Fibroblast of the conjunctiva (primary cell): ENCODE measurements around the gene SAXO2.
"Not testable (repeated sequence)": the region's sequence is repeated elsewhere in the genome, so short reads cannot be mapped to it uniquely, and the experiment has no call there.

Experiments
- DNase-seq: peaks from one replicate; pipeline ENCODE4 v3.0.0-alpha.2; 2010; ENCODE audit warnings: low read depth

SAXO2 gene

DNA sequence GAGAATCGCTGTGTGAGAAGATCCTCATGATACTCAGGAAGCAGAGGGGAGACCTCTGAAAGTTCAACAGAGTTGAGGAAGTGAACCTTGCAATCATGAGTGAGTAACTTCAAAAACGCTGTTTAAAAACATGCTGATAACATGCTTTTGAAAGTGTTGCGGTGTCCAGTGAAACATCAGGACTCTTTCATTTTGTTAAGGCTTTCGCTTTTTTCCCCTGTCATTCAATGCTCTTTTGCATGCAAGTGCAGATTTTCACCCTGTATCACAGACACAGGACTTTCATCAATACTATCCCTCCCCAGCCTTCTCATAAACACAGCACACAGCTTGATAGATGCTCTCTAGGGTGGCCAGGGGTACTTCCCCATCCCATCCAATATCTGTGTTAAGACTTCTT lies 23.9 kb downstream of the SAXO2 start:
- not testable (repeated sequence) for DNase-seq

DNA sequence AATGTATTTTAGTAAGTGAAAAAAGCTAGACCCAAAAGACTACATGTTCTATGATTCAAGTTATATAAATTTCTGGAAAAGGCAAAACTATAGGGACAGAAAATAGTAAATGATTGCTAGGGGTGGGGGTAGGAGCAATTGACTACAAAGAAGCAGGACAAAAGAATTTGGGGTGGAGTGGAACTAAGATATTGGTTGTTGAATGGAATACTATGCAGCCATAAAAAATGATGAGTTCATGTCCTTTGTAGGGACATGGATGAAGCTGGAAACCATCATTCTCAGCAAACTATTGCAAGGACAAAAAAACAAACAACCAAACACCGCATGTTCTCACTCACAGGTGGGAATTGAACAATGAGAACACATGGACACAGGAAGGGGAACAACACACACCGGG lies 25.6 kb downstream of the SAXO2 start:
- not testable (repeated sequence) for DNase-seq

DNA sequence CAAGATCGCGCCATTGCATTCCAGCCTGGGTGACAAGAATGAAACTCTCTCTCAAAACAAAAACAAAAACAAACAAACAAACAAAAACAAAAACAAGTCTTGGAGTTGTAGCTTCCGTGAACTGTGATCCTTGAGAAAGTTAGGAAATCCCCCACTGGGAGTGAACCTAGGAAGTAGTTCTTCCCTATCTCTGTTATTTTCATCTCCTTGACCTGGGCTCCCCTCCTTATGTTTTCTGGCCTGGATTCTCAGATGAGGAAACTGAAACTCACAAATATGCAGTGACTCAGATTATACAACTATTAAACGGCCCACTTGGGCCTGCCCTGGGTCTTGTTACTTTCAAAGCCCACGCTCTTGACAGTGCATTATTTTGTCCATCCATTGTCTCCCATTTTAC lies 29.7 kb downstream of the SAXO2 start:
- no peak for DNase-seq

DNA sequence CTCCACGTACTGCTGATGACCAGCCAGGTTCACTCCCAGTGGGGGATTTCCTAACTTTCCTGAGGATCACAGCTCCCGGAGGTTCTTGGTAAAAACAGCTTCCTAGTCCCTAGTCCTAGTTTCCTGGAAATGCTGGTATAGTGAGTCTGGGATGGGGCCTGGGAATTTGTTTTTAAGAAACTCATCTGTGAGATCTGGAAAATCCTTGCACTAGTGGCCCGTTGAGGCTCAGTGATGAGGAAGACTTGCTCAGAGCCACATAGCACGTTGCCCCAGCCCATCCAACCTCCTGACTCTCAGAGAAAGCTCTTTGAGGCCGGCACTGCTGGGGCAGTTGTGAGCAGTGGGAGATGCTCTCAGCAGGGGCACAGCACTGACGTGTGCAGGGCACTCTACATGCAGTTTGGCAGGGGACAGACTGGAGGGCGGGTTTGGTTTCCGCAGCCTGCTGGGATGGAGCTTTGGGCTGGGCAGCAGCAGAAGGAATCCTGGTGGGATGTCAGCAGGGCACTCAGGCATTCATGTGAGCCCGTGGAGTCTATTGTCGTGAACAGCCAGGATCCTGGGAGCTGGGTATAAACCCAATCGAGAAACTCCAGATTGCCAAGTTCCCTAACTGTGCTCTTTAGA lies 31.6 kb downstream of the SAXO2 start:
- DNase-seq: no peak

DNA sequence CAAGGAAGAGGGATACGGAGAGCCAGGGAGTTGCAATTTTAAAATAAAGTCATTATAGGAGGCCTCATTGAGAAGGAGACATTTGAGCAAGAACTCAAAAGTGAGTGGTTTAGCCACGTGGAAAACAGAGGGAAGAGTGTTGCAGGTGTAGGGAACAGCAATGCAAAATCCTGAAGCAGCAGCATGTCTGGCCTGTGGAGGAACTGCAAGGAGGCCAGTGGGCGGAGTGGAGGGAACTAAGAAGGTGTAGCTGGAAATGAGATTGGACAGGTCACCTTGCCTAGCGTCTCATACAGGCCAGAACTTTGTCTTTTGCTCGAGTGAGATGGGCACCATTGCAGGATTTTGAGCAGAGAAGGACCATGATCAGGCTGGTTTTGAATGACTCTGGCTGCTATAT lies 34.9 kb downstream of the SAXO2 start:
- DNase-seq: no peak

DNA sequence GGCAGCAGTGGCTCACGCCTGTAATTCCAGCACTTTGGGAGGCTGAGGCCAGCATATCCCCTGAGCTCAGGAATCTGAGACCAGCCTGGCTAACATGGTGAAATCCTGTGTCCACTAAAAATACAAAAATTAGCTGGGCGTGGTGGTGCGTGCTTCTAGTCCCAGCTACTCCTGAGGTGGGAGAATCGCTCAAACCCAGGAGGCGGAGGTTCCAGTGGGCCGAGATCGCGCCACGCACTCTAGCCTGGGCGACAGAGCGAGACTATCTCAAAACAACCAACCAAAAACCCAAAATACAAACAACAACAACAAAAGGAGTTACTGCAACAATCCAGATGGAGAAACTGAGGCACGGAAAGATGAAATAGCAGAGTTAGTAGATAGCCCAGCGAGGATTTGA lies 35.4 kb downstream of the SAXO2 start:
- DNase-seq: no peak

DNA sequence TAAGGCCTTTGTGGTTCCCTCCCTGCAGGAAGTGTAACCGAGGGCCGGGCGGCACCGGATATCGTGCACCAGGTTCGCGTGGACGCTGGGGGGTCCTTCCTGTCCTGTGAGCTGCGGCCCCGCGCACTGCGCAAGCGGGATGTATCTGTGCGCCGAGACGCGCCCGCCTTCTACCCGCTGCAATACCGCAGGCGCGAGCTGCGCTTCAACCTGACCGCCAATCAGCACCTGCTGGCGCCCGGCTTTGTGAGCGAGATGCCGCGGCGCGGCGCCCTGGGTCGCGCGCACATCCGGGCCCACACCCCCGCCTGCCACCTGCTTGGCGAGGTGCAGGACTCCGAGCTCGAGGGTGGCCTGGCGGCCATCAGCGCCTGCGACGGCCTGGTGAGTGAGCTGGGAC lies 35.9 kb downstream of the SAXO2 start:
- DNase-seq: no peak

DNA sequence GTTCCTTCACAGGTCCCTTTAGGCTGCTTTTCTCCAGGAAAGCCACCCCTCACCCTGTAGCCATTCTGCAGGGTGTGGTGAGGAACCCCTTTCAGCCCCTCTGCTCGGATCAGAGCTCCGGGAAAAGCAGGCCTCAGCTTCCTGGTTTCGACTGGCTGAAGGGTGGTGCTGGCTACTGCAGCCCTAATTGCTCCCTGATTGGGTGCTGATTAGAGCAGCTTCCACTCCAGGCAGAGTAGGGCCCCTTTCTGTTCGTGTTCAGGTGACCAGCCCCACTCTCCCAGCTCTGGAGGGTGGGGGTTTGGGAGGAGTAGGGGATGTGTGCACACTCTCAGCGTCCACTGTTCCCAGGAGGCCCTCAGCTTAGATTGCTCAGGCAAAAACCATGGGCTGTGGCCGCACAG lies 36.9 kb downstream of the SAXO2 start:
- DNase-seq: not testable (repeated sequence)

DNA sequence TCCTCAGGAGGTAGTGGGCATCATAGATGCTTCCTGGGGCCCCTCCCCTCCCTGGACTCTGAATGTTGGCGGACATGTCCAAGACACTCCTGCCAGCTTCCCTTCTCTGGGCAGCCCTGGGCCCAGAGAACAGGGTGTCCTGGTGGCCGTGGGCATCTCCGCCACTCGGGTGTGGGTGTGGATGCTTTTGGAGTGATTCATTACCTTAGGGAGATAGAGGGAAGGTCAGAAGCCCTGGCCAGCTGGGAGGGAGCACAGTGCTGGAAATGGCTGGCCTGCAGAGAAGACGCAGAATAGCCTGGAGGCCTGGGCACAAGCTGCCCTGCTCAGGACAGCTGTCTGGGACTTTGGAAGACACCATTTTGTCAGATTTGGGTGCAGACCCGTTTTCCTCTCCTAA lies 37.7 kb downstream of the SAXO2 start:
- DNase-seq: not testable (repeated sequence)

DNA sequence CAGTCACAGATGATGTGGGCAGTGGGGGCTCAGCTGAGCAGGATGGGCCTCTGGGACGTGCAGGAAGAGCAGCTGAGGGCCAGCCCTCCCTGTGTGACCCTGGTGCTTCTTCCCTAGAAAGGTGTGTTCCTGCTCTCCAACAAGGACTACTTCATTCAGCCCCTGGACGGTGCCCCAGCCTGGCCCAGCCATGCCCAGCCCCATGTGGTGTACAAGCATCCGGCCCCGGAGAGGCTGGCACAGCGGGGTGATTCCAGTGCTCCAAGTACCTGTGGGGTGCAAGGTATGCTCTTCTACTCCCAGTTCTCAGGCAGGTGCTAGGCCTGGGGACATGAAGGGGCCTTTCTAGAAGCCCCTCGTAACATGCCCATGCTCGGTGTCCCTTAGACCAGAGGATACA lies 38.3 kb downstream of the SAXO2 start:
- DNase-seq: no peak

DNA sequence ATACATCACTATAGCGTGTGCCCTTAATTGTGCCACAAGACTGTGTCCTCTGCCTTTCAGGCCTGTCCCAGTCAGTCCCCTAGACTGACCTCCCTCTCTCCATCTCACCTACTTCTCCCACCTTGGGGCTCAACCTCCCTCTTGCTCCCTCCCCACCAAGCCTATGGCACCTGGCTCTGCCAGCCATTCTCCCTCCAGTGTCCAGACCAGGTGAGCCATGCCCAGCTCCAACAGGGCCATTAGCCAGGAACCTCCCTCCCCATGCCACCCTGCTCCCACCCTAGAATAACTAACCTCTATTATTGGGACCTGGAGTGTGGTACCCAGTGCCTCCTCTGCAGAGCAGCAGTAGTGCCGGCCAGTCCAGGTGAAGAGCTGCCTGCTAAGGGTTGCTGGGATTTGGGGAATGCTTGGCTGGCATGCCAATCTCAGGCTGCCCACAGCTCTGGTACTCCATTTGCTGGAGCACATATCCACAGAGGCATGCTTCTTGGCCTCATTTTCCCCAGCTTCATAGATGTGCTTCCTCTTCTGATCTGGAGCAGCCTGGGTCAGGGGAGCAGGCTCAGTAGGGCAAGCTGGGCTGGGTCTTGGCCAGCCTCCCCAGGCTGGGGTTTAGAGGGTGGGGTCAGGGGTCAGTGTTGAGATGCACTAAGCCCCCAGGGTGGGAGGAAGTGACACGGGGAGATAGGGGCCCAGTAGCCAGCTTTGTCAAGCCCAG lies 38.8 kb downstream of the SAXO2 start:
- no peak for DNase-seq

DNA sequence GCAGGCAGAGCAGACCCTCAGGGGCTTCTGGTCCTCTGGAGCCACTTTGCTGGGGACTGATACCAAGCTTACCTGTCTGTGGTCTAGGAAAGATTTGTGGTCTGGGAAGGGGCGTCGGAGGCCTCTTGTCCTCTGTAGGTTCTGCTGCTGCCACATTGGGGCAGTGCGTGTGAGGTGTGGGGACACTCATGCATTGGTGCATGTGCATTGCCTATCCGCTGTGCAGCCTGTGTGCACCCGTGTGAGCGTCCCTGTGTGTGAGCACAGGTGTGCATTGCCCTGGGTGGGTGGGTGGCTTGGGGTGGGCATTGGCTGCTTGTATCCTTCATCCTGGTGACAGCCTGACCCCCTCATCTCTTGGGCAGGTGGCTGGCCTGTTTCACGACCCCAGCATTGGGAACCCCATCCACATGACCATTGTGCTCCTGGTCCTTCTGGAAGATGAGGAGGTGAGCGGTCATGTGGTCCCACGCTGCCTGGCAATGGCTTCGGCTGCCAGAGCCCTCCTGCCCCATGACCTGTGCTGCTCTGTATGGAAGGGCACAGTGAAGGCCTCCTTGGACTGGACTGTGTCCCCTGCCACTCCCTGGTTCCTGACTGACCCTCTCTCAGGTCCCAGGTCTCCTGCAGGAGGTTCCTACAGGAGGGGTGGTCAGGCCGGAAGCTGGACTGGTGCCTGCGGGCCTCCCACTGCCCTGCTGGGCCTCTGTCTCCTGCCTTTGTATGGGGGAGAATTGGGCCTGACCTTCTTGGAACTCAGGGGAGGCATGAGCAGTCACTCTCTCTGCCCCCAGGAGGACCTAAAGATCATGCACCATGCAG lies 41.5 kb downstream of the SAXO2 start:
- DNase-seq: no peak

DNA sequence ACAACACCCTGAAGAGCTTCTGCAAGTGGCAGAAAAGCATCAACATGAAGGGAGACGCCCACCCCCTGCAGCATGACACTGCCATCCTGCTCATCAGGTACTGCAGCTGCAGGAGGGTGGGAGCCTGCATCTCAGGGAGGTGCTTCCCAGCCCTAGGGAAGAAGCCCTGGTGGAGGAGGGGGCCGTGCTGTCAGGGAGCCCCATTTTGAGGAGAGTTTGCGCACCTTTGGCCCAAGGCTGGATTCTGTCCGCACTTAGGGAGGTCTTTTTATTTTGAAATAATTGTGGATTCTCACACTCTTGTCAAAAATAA lies 42.1 kb downstream of the SAXO2 start:
- no peak for DNase-seq

DNA sequence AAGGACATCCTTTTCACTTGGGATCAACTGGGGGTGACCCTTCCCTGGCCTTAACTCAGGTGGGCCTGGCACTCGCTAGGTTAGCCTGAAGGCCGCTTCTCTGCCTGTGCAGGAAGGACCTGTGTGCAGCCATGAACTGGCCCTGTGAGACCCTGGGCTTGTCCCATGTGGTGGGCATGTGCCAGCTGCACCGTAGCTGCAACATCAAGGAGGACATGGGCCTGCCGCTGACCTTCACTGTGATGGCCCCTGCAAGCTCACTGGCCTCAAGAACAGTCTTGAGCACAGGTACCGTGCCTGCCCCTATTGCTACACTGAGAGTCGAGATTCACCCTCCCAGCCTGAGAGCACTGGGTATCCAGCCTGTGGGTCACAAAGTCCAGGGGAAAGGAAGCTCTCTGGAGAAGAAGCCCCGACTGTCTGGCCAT lies 43.0 kb downstream of the SAXO2 start:
- no peak for DNase-seq

DNA sequence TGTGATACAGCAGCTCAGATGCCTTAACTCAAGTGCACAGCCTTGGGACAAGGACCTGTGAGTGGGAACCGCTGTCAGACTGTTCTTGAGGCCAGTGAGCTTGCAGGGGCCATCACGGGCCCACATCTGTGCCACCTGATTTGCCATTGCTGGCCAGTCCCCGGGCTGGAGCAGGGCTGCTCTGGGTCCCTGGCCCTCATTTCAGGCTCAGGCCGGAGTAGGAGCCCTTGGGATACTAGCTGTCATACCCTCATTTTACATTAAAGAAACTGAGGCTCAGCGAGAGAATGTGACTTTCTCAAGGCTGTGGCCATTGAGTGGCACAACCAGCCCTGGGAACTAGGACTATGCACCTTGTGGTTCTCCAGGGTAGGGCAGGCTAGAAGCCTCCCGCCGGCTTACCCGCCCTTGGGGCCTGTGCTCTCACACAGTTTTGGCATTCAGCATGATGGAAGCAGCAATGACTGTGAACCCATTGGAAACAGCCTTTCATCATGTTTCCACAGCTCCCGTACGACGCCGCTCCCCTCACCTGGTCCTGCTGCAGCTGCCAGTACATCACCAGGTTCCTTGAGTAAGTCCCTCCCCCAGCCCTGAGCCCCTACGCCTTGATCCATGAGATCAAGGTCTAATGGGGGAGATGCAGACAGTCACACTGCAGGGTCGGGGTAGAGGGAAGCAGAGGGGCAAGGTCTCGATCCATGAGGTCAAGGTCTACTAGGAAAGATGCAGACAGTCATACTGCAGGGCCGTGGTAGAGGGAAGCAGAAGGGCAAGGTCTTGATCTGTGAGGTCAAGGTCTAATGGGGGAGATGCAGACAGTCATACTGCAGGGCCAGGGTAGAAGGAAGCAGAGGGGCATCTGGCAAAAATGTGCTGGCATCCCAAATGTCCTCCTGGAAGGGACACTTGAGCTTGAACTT lies 44.4 kb downstream of the SAXO2 start:
- no peak for DNase-seq

DNA sequence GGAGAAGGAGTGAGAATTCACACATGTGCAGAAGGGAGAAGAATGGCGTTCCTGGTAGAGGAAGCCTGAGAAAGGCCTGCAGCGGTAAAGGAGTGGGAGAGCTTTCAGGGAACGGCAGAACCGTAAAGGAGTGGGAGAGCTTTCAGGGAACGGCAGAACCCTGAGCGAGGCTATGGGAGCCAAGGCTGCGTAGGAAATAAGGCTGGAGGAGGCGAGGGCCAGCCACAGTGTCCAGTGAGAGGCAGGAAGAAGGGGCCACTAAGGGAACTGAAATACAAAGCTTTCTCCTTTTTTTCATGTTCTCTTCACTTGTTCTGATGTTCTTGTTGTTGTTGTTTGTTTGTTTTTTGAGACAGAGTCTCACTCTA lies 45.1 kb downstream of the SAXO2 start:
- no peak for DNase-seq

DNA sequence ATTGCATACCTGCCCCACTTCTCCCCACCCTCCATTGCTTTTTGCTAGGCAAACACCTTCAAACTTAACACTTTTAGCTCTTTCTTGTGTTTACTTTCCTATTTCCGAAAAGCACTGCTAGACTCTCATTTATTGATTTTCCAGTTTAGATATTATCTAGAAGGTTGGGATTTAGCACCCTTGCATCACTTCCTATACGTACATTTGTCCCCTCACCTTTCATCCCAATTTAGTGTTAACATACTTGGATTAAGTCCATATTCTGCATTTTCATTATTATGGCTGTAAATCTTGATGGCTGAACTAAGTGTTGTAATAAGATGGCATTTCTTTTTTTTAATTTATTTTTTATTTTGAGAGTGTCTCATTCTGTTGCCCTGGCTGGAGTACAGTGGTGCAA lies 47.2 kb downstream of the SAXO2 start:
- no peak for DNase-seq

DNA sequence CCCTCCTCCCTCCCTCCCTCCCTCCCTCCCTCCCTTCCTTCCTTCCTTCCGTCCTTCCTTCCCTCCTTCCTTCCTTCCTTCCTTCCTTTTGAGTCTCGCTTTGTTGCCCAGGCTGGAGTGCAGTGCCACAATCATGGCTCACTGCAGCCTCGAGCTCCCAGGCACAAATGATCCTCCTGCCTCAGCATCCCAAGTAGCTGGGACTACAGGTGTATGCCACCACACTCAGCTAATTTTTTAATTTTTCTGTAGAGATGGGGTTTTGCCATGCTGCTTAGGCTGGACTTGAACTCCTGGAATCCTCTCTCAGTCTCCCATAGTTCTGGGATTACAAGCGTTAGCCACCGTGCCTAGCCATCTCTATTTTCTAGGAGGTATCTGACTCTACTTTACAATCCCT lies 48.7 kb downstream of the SAXO2 start:
- not testable (repeated sequence) for DNase-seq

DNA sequence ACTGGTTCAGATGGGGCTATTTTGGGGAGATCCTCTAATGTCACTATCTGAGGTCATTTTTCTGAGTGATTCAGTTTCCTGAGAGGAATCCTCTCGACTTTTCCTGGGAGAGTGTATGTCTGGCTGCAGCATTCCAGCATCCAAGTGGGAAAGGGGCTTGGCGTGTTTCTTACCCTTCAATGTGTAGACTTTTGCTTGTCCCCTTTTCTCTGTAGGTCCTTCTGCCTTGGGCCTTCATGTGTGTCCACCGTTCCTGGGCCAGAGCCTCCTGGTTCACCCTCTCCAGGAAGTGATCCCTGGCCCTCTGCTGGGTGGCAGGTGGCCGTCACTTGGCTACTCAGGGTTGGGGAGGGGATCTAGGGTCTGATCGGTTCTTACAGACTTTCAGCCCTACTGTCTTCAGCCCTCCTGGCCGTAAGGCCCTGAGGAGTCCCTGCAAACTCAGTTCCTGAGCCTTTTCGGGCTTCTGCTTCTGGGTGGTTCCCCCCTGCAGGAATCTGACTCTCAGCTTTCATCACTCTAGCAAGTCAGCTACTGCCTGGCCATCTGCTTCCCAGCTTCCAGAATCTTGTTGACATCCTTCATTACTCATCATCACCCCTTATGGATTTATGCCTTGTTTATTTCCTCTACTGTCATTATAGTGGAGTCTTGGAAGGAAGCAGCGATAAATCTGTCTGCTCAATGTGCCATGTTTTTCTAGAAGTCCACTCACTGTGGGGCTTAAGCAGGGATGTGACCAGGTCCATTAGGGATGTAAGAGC lies 50.1 kb downstream of the SAXO2 start:
- DNase-seq: no peak

DNA sequence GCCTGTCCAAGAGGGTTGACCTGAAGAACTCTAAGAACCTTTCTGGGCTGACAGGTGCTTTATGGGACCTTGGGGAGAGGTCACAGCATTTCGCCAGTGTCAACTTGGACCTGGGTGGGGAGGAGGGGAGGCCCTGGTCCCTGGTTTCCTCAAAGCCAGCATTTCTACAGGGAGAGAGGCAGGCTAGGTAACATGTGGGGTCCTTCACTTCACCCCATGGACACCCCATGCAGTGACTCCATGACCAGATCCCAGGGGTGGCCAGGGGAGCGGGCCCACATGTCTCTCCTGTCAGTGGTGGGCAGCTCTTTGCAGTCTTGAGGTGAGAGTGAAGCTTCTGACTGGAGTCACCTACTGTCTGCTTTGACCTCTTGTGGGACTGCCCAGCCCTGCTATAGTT lies 50.8 kb downstream of the SAXO2 start:
- no peak for DNase-seq

DNA sequence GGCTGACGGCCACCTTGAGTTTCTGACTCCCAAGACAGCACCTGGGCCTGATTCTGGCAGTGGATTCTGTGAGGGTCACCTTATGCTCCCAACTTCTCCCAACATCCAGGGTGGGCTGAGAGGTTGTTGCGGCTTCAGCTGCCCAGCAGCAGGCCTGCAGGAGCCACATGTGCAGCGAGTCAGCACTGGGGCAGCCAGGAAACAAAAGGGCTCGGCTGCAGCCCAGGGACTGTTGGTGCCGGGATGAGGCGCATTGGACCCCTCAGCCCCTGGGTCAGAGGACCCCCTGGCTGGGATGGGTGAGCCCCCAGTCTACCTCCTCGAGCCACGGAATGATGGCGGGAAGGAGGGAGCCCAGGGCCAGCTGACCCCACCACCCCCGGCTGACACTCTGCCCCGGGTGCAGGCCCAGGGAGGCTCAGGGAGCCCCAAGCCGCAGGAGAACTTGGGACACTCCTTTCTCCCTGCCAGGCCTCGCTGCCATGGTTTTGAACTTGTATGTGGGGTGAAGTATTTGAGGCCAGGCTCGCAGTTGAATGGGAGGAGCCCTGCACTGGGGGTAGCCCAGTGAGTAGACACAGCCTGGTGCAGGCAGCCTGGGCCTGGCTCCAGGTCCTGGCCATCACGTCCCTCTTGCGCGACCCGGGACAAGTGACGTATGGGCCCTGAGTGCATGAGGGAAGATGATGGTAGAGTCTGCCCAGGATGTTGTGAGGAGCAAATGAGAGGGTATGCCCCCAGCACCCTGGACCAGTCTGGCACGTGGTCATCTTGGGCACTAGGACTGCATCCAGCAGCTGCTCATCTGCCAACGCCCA lies 51.5 kb downstream of the SAXO2 start:
- DNase-seq: not testable (repeated sequence)
